GM12878 (cell line): Measurements from ENCODE around the gene MYH9. TPM values are rescaled to one million over a fixed set of nuclear protein-coding genes. Genes with fewer than 3 reads are reported as not detected.

Experiments used
- ATAC-seq: fragments of 200-7000 bp; cut with Tn5 transposase; 3 replicates; pipeline ENCODE4 v1.9.1; 2020; ENCODE audit warnings: mild to moderate bottlenecking, moderate library complexity
- BruUV-seq: library from RNA; stranded (reverse); fragments of 400-500 nt; replicated peaks from 2 replicates; lab custom pipeline; 2021; lab: Mats Ljungman, UMichigan
- CTCF ChIA-PET: fragments of 300-600 bp; sonication (Branson Sonifier 250); formaldehyde crosslinking; extraction: SDS; loops from one replicate; lab custom pipeline; 2021; ENCODE audit warnings: inconsistent platforms; lab: Yijun Ruan, JAX
- POLR2A ChIA-PET: fragments of 350-600 bp; formaldehyde crosslinking; extraction: SDS; loops from one replicate; lab custom pipeline; 2021; ENCODE audit warnings: inconsistent platforms; lab: Charles Lee
- RAD21 ChIA-PET: fragments of 300-600 bp; sonication (Branson Sonifier 250); formaldehyde crosslinking; loops from one replicate; lab custom pipeline; 2023; ENCODE audit warnings: antibody characterized with exemption; ENCODE audit not compliant: unreplicated experiment; lab: Charles Lee
- SMC1A ChIA-PET: fragments of 300-600 bp; sonication (Branson Sonifier 250); formaldehyde crosslinking; loops from one replicate; lab custom pipeline; 2023; ENCODE audit not compliant: unreplicated experiment, uncharacterized antibody; lab: Charles Lee
- DNase-seq: peaks from one replicate; pipeline ENCODE4 v3.0.0-alpha.2; 2011; ENCODE audit warnings: low read depth, low spot score
- FAIRE-seq: peaks from 3 replicates; lab custom pipeline; 2011; peaks lifted over from hg19 to GRCh38; lab: Jason Lieb, UNC
- H2AFZ ChIP-seq: 2 replicates; pipeline ENCODE4 v1.6.0; 2011; ENCODE audit warnings: low read depth, low read length, control low read depth; ENCODE audit not compliant: control insufficient read depth
- H3K27ac ChIP-seq: 2 replicates; pipeline ENCODE4 v1.5.1; 2011; ENCODE audit warnings: control low read depth; ENCODE audit not compliant: control insufficient read depth, insufficient read depth
- H3K27me3 ChIP-seq, 2 experiments: replicated peaks in 1 of 2; 2 replicates each; pipeline versions ENCODE4 v1.6.0 to v1.6.1; 2011; ENCODE audit warnings: low read length in 1 of 2; ENCODE audit not compliant: control insufficient read depth in 2 of 2, insufficient read depth in 2 of 2
- H3K36me3 ChIP-seq, 2 experiments: 2 replicates each; pipeline ENCODE4 v1.5.1; 2011; ENCODE audit warnings: low read length in 1 of 2; ENCODE audit not compliant: control insufficient read depth in 2 of 2, insufficient read depth in 2 of 2
- H3K4me1 ChIP-seq: 2 replicates; pipeline ENCODE4 v1.6.1; 2011; ENCODE audit warnings: mild to moderate bottlenecking, low read length, moderate library complexity, mixed read lengths; ENCODE audit not compliant: control insufficient read depth, insufficient read depth
- H3K4me2 ChIP-seq: 2 replicates; pipeline ENCODE4 v1.6.0; 2011; ENCODE audit warnings: control low read depth; ENCODE audit not compliant: control insufficient read depth, insufficient read depth
- H3K4me3 ChIP-seq: fragments of 200-600 bp; sonication (generic); 2 replicates; pipeline ENCODE4 v1.5.1; 2016
- H3K79me2 ChIP-seq: 2 replicates; pipeline ENCODE4 v1.6.0; 2011; ENCODE audit warnings: low read length; ENCODE audit not compliant: control insufficient read depth, insufficient read depth
- H3K9ac ChIP-seq: 2 replicates; pipeline ENCODE4 v1.8.0; 2011; ENCODE audit warnings: low read length, control low read depth, mixed read lengths; ENCODE audit not compliant: control insufficient read depth, insufficient read depth
- H3K9me3 ChIP-seq: replicated peaks from 3 replicates; pipeline ENCODE4 v1.5.1; 2011; ENCODE audit warnings: mild to moderate bottlenecking, low read length; ENCODE audit not compliant: control insufficient read depth, insufficient read depth
- H4K20me1 ChIP-seq: 2 replicates; pipeline ENCODE4 v1.6.0; 2011; ENCODE audit not compliant: control insufficient read depth, insufficient read depth
- ATF7 ChIP-seq: fragments of 450-650 bp; IDR thresholded peaks from 2 replicates; pipeline ENCODE4 v1.6.1; 2016; ENCODE audit warnings: low read depth, mild to moderate bottlenecking
- CBFB ChIP-seq: IDR thresholded peaks from 2 replicates; pipeline ENCODE4 v1.6.1; 2016; ENCODE audit warnings: antibody characterized with exemption, low read depth
- EP300 ChIP-seq, 2 experiments: fragments of 150-350 bp in 1 of 2; IDR thresholded peaks; 2 replicates each; pipeline ENCODE4 v1.6.1; 2011 to 2012; ENCODE audit warnings: low read depth in 2 of 2, low read length in 2 of 2, borderline replicate concordance in 1 of 2, improper control_type of control experiment in 1 of 2, inconsistent platforms in 1 of 2; ENCODE audit not compliant: control insufficient read depth in 1 of 2
- HDGF ChIP-seq: fragments of 450-650 bp; IDR thresholded peaks from 2 replicates; pipeline ENCODE4 v1.6.1; 2016; ENCODE audit warnings: antibody characterized with exemption
- IKZF2 ChIP-seq, 2 experiments: fragments of 450-650 bp; IDR thresholded peaks; 2 replicates each; pipeline ENCODE4 v1.6.1; 2017; ENCODE audit warnings: mild to moderate bottlenecking in 2 of 2, moderate library complexity in 2 of 2
- RAD51 ChIP-seq: fragments of 450-650 bp; IDR thresholded peaks from 2 replicates; pipeline ENCODE4 v1.6.1; 2016; ENCODE audit warnings: moderate library complexity, mild to moderate bottlenecking, inconsistent platforms
- SMAD1 ChIP-seq: fragments of 450-650 bp; IDR thresholded peaks from 2 replicates; pipeline ENCODE4 v1.6.1; 2018; ENCODE audit warnings: mild to moderate bottlenecking, low read depth; ENCODE audit not compliant: partially characterized antibody
- TARDBP ChIP-seq: IDR thresholded peaks from 2 replicates; pipeline ENCODE4 v1.6.1; 2016; ENCODE audit warnings: borderline replicate concordance
- YY1 ChIP-seq: IDR thresholded peaks from 2 replicates; pipeline ENCODE4 v1.6.1; 2011; ENCODE audit warnings: low read depth, mild to moderate bottlenecking, low read length
- ZBED1 ChIP-seq: IDR thresholded peaks from 2 replicates; pipeline ENCODE4 v1.6.1; 2016; ENCODE audit warnings: borderline replicate concordance
- ZNF217 ChIP-seq: fragments of 450-650 bp; IDR thresholded peaks from 2 replicates; pipeline ENCODE4 v1.6.1; 2017; ENCODE audit warnings: antibody characterized with exemption, mild to moderate bottlenecking
- ZNF622 ChIP-seq: fragments of 450-650 bp; IDR thresholded peaks from 2 replicates; pipeline ENCODE4 v1.6.1; 2017; ENCODE audit warnings: mild to moderate bottlenecking, inconsistent platforms
- WGBS: methylation state at CpG from one replicate; pipeline ENCODE4 v1.1.6; 2016; ENCODE audit warnings: low lambda C conversion rate; ENCODE audit not compliant: insufficient replicate concordance, insufficient coverage; ENCODE audit errors: missing lambda C conversion rate; 5-methylcytosine and 5-hydroxymethylcytosine counted together
- in situ Hi-C: fragments of 300-500 bp; cut with MboI; formaldehyde crosslinking; loops from 9 replicates; pipeline ENCODE4 v1.14.3; 2018; ENCODE audit warnings: mixed read lengths
- intact Hi-C: fragments of 100-400 bp; cut with micrococcal nuclease; formaldehyde crosslinking; loops from one replicate; pipeline ENCODE4 v1.14.2; 2022; ENCODE audit not compliant: unreplicated experiment
- polyA plus RNA-seq, 11 experiments: library from polyadenylated mRNA; depleted of rRNA in 4 of 11; unstranded in 6 of 11; stranded (reverse) in 5 of 11; fragments of >200 nt; fragmentation: Nextera tagmentation in 4 of 11; fragmentation: Illumina TruSeq in 1 of 11; extraction: Ambion mirVana in 4 of 11; extraction: Trizol in 1 of 11; gene quantifications; 1 replicate in 1 of 11; 2 replicates in 10 of 11; pipeline versions ENCODE4 v1.2.1 to v1.2.3, GENCODE V29; 2011 to 2016; ENCODE audit warnings: inconsistent platforms in 2 of 11, missing spikeins in 2 of 11, low read depth in 1 of 11
- total RNA-seq, 4 experiments: library from RNA; depleted of rRNA in 3 of 4; stranded (reverse); fragments of >200 nt in 3 of 4; fragmentation: Illumina TruSeq in 1 of 4; extraction: Trizol in 1 of 4; gene quantifications; 2 replicates each; pipeline versions ENCODE4 v1.2.1 to v1.2.3, GENCODE V29; 2013 to 2021
- TF ChIP-seq, protein P1 (sequence below): IDR thresholded peaks from 2 replicates; pipeline ENCODE4 v1.6.1; 2012; ENCODE audit warnings: low read length, inconsistent platforms
- TF ChIP-seq, protein P2 (sequence below): fragments of 450-650 bp; IDR thresholded peaks from 2 replicates; pipeline ENCODE4 v1.6.1; 2016; ENCODE audit warnings: mild to moderate bottlenecking
- TF ChIP-seq, protein P3 (sequence below): fragments of 450-650 bp; IDR thresholded peaks from 2 replicates; pipeline ENCODE4 v1.6.1; 2017; ENCODE audit warnings: borderline replicate concordance
- TF ChIP-seq, protein P4 (sequence below): fragments of 450-650 bp; IDR thresholded peaks from 2 replicates; pipeline ENCODE4 v1.6.1; 2017; ENCODE audit warnings: mild to moderate bottlenecking, moderate library complexity

Gene MYH9
- total and polyA plus RNA-seq, 10 of the 15 experiments (the other 5 are each of a cell fraction or from before 2014, with no cell fraction given) = 5.1 to 525 (median 145) TPM

DNA sequence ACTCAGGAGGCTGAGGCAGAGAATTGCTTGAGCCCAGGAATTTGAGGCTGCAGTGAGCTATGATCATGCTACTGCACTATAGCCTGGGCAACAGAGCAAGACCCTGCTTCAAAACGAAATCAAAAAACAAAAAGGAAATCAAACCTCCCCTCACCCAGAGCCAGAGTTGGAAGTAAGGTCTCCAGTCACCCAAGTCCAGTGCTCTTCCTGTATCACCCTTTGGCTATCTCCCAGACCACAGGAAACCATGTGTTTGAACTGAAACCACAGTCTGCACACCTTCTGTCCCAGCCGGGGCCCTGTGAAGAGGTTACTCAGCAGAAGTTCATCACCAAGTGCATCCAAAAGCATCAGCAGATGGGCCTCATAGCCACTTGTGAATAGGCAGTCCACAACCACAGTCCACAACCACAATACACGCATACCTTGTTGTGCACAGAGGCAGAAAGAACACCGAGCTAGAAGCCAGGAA is 4.6 kb downstream of the MYH9 start:
- ChIA-PET CTCF (interaction anchor here (0.6 to 0.7 kb wide), 2 partner anchors 50 to 203 kb away, joined by 3 read pairs; no protein-coding TSS in a partner anchor), SMC1A (interaction anchor here (0.9 to 3.3 kb wide), 6 partner anchors 12 to 55 kb away, joined by 3 to 23 read pairs (median 16); no protein-coding TSS in a partner anchor), RAD21 (interaction anchor here (1.1 to 4.4 kb wide), 3 partner anchors 24 to 144 kb away, joined by 6 to 40 read pairs (median 6); partner anchors contain the start of gene APOL2), POLR2A (interaction anchor here (0.6 to 4.4 kb wide), 4 partner anchors 12 to 223 kb away, joined by 3 to 21 read pairs (median 6); partner anchors contain the start of genes APOL3 and TXN2)
- peak overlapping the region; percentile 33 for H3K27ac ChIP-seq
- no TSS peak for BruUV-seq
- no peak overlapping the region for H3K9ac ChIP-seq
- no peaks in the 10 kb centered on the region for H3K27me3 ChIP-seq
- intact Hi-C loops = no loop called here
- H2AFZ ChIP-seq = no peak overlapping the region
- peaks cover 42% of the 10 kb centered on the region for H3K4me1 ChIP-seq
- 0% methylated on average over 4 of the region's 4 CpGs for WGBS
- H3K4me3 ChIP-seq = peak overlapping the region; percentile 55; the same call in 1 of the 2 replicates
- peak; percentile 11 for ATAC-seq
- H3K9me3 ChIP-seq = no peaks in the 10 kb centered on the region
- DNase-seq = peak; percentile 89
- in situ Hi-C loops = no loop called here
- H4K20me1 ChIP-seq = no peaks in the 10 kb centered on the region; the same call in 1 of the 2 replicates
- peaks cover 3 to 5% of the 10 kb centered on the region in 2 experiments; a peak in 3 of 4 replicates for H3K36me3 ChIP-seq
- H3K4me2 ChIP-seq = peak overlapping the region; percentile 58
- peak; percentile 86 for FAIRE-seq
- peaks cover 89% of the 10 kb centered on the region for H3K79me2 ChIP-seq
- TF ChIP-seq, protein P1, sequence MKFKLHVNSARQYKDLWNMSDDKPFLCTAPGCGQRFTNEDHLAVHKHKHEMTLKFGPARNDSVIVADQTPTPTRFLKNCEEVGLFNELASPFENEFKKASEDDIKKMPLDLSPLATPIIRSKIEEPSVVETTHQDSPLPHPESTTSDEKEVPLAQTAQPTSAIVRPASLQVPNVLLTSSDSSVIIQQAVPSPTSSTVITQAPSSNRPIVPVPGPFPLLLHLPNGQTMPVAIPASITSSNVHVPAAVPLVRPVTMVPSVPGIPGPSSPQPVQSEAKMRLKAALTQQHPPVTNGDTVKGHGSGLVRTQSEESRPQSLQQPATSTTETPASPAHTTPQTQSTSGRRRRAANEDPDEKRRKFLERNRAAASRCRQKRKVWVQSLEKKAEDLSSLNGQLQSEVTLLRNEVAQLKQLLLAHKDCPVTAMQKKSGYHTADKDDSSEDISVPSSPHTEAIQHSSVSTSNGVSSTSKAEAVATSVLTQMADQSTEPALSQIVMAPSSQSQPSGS = peak; percentile 55; the same call in 1 of the 2 replicates
- TF ChIP-seq YY1 (0 out of 2 replicates have a peak, but pooled peaks have one; percentile 19), RAD51 (peak; percentile 47; the same call in 1 of the 2 replicates), IKZF2 (IDR thresholded peaks at IDR 0.05) (peak; percentile 94 to 95), ZBED1 (peak; percentile 45; the same call in 1 of the 2 replicates), ATF7 (peak; percentile 69; the same call in 1 of the 2 replicates), EP300 (IDR thresholded peaks at IDR 0.05; ENCODE audit: borderline replicate concordance in 1 of 2, control insufficient read depth in 1 of 2, low read depth in 2 of 2, low read length in 2 of 2) (peak; percentile 78 to 83), TARDBP (no peak), SMAD1 (peak; percentile 78), ZNF622 (no peak), ZNF217 (peak; percentile 52; the same call in 1 of the 2 replicates), CBFB (peak; percentile 97), HDGF (peak; percentile 30; the same call in 1 of the 2 replicates)
- TF ChIP-seq, protein P2, sequence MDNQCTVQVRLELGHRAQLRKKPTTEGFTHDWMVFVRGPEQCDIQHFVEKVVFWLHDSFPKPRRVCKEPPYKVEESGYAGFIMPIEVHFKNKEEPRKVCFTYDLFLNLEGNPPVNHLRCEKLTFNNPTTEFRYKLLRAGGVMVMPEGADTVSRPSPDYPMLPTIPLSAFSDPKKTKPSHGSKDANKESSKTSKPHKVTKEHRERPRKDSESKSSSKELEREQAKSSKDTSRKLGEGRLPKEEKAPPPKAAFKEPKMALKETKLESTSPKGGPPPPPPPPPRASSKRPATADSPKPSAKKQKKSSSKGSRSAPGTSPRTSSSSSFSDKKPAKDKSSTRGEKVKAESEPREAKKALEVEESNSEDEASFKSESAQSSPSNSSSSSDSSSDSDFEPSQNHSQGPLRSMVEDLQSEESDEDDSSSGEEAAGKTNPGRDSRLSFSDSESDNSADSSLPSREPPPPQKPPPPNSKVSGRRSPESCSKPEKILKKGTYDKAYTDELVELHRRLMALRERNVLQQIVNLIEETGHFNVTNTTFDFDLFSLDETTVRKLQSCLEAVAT = peak; percentile 86
- TF ChIP-seq, protein P3, sequence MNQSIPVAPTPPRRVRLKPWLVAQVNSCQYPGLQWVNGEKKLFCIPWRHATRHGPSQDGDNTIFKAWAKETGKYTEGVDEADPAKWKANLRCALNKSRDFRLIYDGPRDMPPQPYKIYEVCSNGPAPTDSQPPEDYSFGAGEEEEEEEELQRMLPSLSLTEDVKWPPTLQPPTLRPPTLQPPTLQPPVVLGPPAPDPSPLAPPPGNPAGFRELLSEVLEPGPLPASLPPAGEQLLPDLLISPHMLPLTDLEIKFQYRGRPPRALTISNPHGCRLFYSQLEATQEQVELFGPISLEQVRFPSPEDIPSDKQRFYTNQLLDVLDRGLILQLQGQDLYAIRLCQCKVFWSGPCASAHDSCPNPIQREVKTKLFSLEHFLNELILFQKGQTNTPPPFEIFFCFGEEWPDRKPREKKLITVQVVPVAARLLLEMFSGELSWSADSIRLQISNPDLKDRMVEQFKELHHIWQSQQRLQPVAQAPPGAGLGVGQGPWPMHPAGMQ = peak; percentile 67; the same call in 1 of the 2 replicates
- TF ChIP-seq, protein P4, sequence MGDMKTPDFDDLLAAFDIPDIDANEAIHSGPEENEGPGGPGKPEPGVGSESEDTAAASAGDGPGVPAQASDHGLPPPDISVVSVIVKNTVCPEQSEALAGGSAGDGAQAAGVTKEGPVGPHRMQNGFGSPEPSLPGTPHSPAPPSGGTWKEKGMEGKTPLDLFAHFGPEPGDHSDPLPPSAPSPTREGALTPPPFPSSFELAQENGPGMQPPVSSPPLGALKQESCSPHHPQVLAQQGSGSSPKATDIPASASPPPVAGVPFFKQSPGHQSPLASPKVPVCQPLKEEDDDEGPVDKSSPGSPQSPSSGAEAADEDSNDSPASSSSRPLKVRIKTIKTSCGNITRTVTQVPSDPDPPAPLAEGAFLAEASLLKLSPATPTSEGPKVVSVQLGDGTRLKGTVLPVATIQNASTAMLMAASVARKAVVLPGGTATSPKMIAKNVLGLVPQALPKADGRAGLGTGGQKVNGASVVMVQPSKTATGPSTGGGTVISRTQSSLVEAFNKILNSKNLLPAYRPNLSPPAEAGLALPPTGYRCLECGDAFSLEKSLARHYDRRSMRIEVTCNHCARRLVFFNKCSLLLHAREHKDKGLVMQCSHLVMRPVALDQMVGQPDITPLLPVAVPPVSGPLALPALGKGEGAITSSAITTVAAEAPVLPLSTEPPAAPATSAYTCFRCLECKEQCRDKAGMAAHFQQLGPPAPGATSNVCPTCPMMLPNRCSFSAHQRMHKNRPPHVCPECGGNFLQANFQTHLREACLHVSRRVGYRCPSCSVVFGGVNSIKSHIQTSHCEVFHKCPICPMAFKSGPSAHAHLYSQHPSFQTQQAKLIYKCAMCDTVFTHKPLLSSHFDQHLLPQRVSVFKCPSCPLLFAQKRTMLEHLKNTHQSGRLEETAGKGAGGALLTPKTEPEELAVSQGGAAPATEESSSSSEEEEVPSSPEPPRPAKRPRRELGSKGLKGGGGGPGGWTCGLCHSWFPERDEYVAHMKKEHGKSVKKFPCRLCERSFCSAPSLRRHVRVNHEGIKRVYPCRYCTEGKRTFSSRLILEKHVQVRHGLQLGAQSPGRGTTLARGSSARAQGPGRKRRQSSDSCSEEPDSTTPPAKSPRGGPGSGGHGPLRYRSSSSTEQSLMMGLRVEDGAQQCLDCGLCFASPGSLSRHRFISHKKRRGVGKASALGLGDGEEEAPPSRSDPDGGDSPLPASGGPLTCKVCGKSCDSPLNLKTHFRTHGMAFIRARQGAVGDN = peak; percentile 60; the same call in 1 of the 2 replicates
